ENCODE measurements around the gene AFF3. TPM values are rescaled to one million over a fixed set of nuclear protein-coding genes. Genes with fewer than 3 reads are reported as not detected.
A peak's percentile ranks its signal among the peaks of the same experiment; 100 is the strongest.

The AFF3 gene
- total and polyA plus RNA-seq, 10 of the 15 experiments (the other 5 are each of a cell fraction or from before 2014, with no cell fraction given), result 0.26 to 5.5 (median 3.0) TPM

DNA sequence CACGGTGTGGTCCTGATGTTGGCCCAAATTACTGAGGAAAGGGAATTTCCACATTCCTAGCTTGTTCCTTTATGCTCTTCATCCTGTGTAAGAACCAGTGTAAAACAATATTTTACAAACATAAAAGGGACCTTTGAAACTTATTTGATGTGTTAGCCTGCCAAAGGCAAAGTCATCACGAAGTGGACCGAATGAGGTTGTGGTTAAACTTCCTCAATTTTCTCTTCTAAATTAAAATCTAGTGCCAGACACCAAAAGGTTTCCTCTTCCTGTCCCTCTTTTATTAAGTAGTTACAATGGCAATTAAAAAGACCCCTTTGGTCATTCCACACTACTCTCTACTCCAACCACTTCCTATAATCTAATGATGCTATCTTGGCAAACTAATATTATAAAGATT, 279.8 kb downstream of the AFF3 start (continued):
- TF ChIP-seq BCL11A (IDR thresholded peaks at IDR 0.05; ENCODE audit: low read depth, low read length) (no peak), PAX8 (IDR thresholded peaks at IDR 0.05) (no peak), ZSCAN29 (IDR thresholded peaks at IDR 0.05) (no peak), SIN3A (IDR thresholded peaks at IDR 0.05; ENCODE audit: low read depth, low read length) (no peak)

DNA sequence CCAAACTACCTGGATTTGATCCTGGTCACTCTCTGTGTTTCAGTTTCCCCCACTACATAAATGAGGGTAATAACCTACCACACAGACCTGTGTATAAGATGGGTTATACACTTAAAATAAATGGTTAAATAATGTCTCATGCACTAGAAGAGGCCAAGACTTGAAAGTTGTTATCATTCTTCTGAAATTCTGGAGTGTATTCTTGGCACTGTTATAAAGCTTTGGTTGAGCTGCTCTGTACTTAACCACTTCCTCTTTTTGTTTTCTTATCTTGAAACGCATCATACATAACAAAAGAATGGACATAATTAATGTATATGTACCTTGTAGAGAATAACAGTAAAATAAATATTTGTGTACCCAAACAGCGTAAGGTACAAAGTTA, 281.0 kb downstream of the AFF3 start:
- no TSS peak for BruUV-seq (replicated peaks)

More for the DNA sequence above, 281.0 kb downstream of the AFF3 start:
- ATAC-seq (peak; percentile 70), FAIRE-seq (no peak), DNase-seq (ENCODE audit: low read depth, low spot score) (no peak)
- ChIA-PET SMC1A (ENCODE audit: uncharacterized antibody, unreplicated experiment) (no interaction called here), RAD21 (ENCODE audit: unreplicated experiment) (no interaction called here), POLR2A (no interaction called here), CTCF (no interaction called here)
- Histone ChIP-seq H3K9ac (ENCODE audit: control insufficient read depth, insufficient read depth, low read length) (no peak overlapping the region), H3K4me3 (no peak overlapping the region), H3K36me3 (ENCODE audit: control insufficient read depth in 2 of 2, insufficient read depth in 2 of 2, low read length in 1 of 2) (no peaks in the 10 kb centered on the region), H4K20me1 (ENCODE audit: control insufficient read depth, insufficient read depth) (no peaks in the 10 kb centered on the region), H3K9me3 (replicated peaks; ENCODE audit: control insufficient read depth, insufficient read depth, low read length) (no peaks in the 10 kb centered on the region), H2AFZ (ENCODE audit: control insufficient read depth, low read depth, low read length) (no peak overlapping the region), H3K4me2 (ENCODE audit: control insufficient read depth, insufficient read depth) (no peak overlapping the region), H3K27me3 (replicated peaks in 1 of 2; ENCODE audit: control insufficient read depth in 2 of 2, insufficient read depth in 2 of 2, low read length in 1 of 2) (peaks cover 0 to 1% of the 10 kb centered on the region in 2 experiments; a peak in 1 of 4 replicates), H3K79me2 (ENCODE audit: control insufficient read depth, insufficient read depth, low read length) (no peaks in the 10 kb centered on the region), H3K27ac (ENCODE audit: control insufficient read depth, insufficient read depth) (no peak overlapping the region), H3K4me1 (ENCODE audit: control insufficient read depth, insufficient read depth, low read length) (peaks cover 6% of the 10 kb centered on the region)
- TF ChIP-seq ETV6 (conservative IDR thresholded peaks at IDR 0.05 in 1 of 2, IDR thresholded peaks at IDR 0.05 in 1 of 2; ENCODE audit: borderline replicate concordance in 1 of 2, low read depth in 1 of 2), result no peak
- TF ChIP-seq SPI1 (IDR thresholded peaks at IDR 0.05; ENCODE audit: borderline replicate concordance, insufficient read depth, low read depth, low read length), result peak; percentile 94
- TF ChIP-seq RUNX3 (IDR thresholded peaks at IDR 0.05; ENCODE audit: low read length), result peak; percentile 73
- TF ChIP-seq SREBF1 (IDR thresholded peaks at IDR 0.05; ENCODE audit: low read length), result no peak
- TF ChIP-seq NFIC (IDR thresholded peaks at IDR 0.05; ENCODE audit: low read depth, low read length), result peak; percentile 40; the same call in 1 of the 2 replicates
- TF ChIP-seq, protein P1, sequence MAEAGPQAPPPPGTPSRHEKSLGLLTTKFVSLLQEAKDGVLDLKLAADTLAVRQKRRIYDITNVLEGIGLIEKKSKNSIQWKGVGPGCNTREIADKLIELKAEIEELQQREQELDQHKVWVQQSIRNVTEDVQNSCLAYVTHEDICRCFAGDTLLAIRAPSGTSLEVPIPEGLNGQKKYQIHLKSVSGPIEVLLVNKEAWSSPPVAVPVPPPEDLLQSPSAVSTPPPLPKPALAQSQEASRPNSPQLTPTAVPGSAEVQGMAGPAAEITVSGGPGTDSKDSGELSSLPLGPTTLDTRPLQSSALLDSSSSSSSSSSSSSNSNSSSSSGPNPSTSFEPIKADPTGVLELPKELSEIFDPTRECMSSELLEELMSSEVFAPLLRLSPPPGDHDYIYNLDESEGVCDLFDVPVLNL (IDR thresholded peaks at IDR 0.05; ENCODE audit: low read depth, low read length), result no peak
- WGBS (ENCODE audit: insufficient coverage, insufficient replicate concordance, low lambda C conversion rate, missing lambda C conversion rate), result 50% methylated on average over 2 of the region's 2 CpGs
- in situ Hi-C loops (cut with MboI) (no loop called here), intact Hi-C loops (cut with micrococcal nuclease; ENCODE audit: unreplicated experiment) (no loop called here)

Data from GM12878 (cell line).